Activated CD4-positive, alpha-beta T cell treated with anti-CD3 and anti-CD28 coated beads for 36 hours (primary cell): ENCODE results near the gene NEK7. TPM values are rescaled to one million over a fixed set of nuclear protein-coding genes. Genes with fewer than 3 reads are reported as not detected.

ENCODE experiments used
- ATAC-seq: fragments of 200-7000 bp; cut with Tn5 transposase; one replicate; pipeline ENCODE4 v1.10.0; 2021; ENCODE audit warnings: mild to moderate bottlenecking, moderate library complexity
- CTCF ChIA-PET: fragments of 350-600 bp; sonication (Branson Sonifier 250); formaldehyde crosslinking; loops from one replicate; lab custom pipeline; 2021; ENCODE audit warnings: antibody characterized with exemption; lab: Charles Lee
- POLR2A ChIA-PET: fragments of 350-600 bp; sonication (Branson Sonifier 250); formaldehyde crosslinking; loops from one replicate; lab custom pipeline; 2021; ENCODE audit warnings: antibody characterized with exemption, inconsistent platforms; lab: Charles Lee
- DNase-seq: peaks from one replicate; pipeline ENCODE4 v3.0.0-alpha.2; 2020
- H3K27ac Mint-ChIP-seq: one replicate; pipeline ENCODE4 v1.8.0; 2021; ENCODE audit warnings: mixed read lengths
- H3K27me3 Mint-ChIP-seq: one replicate; pipeline ENCODE4 v1.8.0; 2021; ENCODE audit warnings: mixed read lengths
- H3K36me3 Mint-ChIP-seq: one replicate; pipeline ENCODE4 v1.8.0; 2021; ENCODE audit warnings: low read depth, mixed read lengths
- H3K4me1 Mint-ChIP-seq: one replicate; pipeline ENCODE4 v1.8.0; 2021; ENCODE audit warnings: mixed read lengths
- H3K4me3 Mint-ChIP-seq: one replicate; pipeline ENCODE4 v1.8.0; 2021; ENCODE audit warnings: mild to moderate bottlenecking, moderate library complexity, mixed read lengths
- H3K9me3 Mint-ChIP-seq: one replicate; pipeline ENCODE4 v1.8.0; 2021; ENCODE audit warnings: low read depth, mixed read lengths
- intact Hi-C, 2 experiments: fragments of 100-400 bp; cut with DNase I in 1 of 2; cut with micrococcal nuclease in 1 of 2; formaldehyde crosslinking; loops; one replicate each; pipeline versions ENCODE4 v1.14.2 to v1.15.1; 2022 to 2024; cut with DNase I, micrococcal nuclease
- total RNA-seq, 2 experiments: library from RNA; stranded (reverse); gene quantifications; one replicate each; pipeline ENCODE4 v1.2.3, GENCODE V29; 2021

NEK7 gene
- total RNA-seq, 2 experiments from 2014 or later = 46.9 to 49.0 TPM

DNA sequence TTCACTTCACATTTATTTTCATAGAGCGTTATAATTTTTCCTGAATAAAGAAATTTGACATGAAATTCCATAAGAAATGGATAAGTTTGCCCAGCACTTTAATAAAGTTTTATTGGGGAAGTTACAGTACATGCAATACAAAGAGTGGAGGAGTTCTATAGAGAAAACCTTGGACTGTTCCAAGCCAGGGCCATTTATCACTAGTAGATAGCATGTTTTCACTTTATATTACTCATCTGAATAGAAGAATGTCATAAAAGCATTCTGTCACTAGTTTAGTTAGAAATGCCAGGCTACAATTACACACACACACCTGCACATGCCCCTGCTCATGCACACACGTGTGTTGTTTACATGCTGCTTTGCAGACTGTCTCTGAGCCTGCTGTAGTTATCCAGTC is 123.3 kb downstream of the NEK7 start:
- H3K4me3 Mint-ChIP-seq = no peak overlapping the region

DNA sequence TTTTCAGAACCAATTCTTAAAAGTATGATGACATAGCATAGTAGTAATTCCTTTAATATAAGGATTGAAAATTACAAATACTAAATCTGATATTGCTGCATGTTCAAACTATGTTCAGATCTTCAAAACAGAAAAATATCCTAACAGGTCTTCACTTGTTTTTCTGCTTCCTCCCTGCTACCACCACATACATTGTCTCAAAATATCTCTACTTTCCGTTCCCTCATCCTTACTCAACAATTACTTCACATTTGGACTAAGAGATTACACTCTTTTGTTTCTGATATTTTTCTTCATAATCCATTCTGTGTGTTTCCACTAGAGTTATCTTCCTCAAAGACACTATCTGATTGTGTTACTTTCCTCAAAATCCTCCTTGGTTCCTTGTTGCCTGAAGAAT is 125.1 kb downstream of the NEK7 start:
- no peaks in the 10 kb centered on the region for H3K9me3 Mint-ChIP-seq
- ChIA-PET CTCF (no interaction called here), POLR2A (no interaction called here)
- DNase-seq = no peak
- peaks cover 14% of the 10 kb centered on the region for H3K36me3 Mint-ChIP-seq
- H3K4me3 Mint-ChIP-seq = no peak overlapping the region
- no peak for ATAC-seq
- intact Hi-C loops = no loop called here
- no peaks in the 10 kb centered on the region for H3K27me3 Mint-ChIP-seq
- no peak overlapping the region for H3K27ac Mint-ChIP-seq
- peaks cover 3% of the 10 kb centered on the region for H3K4me1 Mint-ChIP-seq

More for the DNA sequence above, 123.3 kb downstream of the NEK7 start:
- Mint-ChIP-seq H3K4me1 (peaks cover 4% of the 10 kb centered on the region), H3K27me3 (no peaks in the 10 kb centered on the region), H3K27ac (no peak overlapping the region), H3K36me3 (peaks cover 8% of the 10 kb centered on the region), H3K9me3 (no peaks in the 10 kb centered on the region)
- ChIA-PET CTCF (no interaction called here), POLR2A (no interaction called here)
- intact Hi-C loops = no loop called here
- peak; percentile 30 for ATAC-seq
- DNase-seq = no peak

DNA sequence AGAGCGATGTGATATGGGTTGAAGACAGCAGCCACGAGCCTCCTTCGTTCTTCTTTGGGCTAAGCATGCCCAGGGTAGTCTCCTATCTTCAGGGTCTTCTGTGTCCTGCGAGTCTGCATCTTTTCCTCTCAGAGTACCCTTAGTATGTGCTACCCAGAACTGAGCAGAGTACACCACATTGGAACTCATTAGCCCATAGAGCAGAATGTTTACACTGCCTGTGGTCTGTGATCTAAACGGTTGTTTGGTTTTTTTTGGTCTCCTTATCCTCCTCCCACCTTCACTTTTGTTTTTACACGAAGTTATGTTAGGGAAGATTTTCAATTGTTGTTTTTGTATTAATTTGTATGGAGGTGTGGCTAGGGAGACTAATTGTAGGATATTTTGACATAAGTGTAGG is 126.4 kb downstream of the NEK7 start:
- no peaks in the 10 kb centered on the region for H3K27me3 Mint-ChIP-seq
- peaks cover 4% of the 10 kb centered on the region for H3K4me1 Mint-ChIP-seq
- POLR2A ChIA-PET = no interaction called here
- CTCF ChIA-PET = interaction anchor here (0.5 kb wide), 1 partner anchor 16 kb away, joined by 3 read pairs; no protein-coding TSS in a partner anchor
- H3K27ac Mint-ChIP-seq = no peak overlapping the region
- ATAC-seq (no peak), DNase-seq (no peak)
- no peaks in the 10 kb centered on the region for H3K9me3 Mint-ChIP-seq
- intact Hi-C loops = no loop called here
- H3K4me3 Mint-ChIP-seq = no peak overlapping the region
- H3K36me3 Mint-ChIP-seq = peaks cover 14% of the 10 kb centered on the region

DNA sequence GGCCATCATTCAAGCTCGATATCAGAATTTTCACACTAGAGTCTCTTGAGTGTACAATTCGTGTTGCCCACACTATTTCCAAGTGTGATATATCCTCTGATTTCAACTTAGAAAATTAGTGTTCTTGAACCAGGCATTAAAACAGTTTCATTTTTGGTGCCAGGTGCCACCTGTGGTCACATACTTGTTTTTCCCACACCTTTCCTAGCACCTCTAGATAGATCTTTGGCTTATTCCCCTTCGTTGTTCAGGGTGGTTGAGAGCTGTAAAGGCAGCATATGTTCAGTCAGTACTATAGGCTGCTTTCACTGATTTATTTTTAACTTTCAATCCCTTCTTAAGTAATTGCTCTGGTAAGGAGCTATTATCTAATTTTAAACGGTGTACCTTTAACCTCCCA is 131.1 kb downstream of the NEK7 start:
- Mint-ChIP-seq H3K9me3 (no peaks in the 10 kb centered on the region), H3K27me3 (no peaks in the 10 kb centered on the region), H3K27ac (no peak overlapping the region), H3K36me3 (peaks cover 7% of the 10 kb centered on the region), H3K4me1 (peaks cover 4% of the 10 kb centered on the region), H3K4me3 (no peak overlapping the region)
- POLR2A ChIA-PET = no interaction called here
- CTCF ChIA-PET = interaction anchor here (1.1 to 1.3 kb wide), 3 partner anchors 11 to 13 kb away, joined by 3 to 4 read pairs (median 4); no protein-coding TSS in a partner anchor
- intact Hi-C loops = no loop called here
- DNase-seq = no peak
- ATAC-seq = no peak

DNA sequence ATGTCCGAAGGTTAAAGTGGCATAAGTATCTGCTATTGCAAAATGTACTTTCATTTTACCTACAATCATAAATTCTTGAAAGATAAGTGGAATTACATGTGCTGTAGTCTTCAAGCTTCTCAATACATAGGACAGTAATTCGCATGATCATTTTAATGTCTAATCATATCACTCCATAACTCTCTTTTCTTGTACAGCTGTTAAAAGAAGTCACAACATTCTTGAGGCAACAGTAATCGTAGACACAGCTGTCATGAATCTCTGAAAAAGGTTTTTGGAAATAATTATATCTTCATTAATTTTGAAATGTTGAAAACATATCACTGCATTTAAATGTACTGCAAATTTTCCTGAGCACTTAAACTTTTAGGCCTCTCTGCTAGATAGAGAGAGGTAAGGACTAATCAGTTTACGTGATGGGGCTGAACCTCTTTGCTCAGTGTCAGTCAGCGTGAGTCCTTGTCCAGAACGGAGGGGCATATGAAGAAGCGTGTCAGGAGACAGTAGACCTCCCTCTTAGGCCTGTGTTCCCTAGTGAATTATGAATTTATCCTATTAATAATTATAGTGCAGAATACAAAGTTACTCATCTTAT is 133.4 kb downstream of the NEK7 start:
- ChIA-PET POLR2A (no interaction called here), CTCF (interaction anchor here (0.7 to 1.8 kb wide), 6 partner anchors 30 to 524 kb away, joined by 3 to 4 read pairs (median 4); no protein-coding TSS in a partner anchor)
- H3K9me3 Mint-ChIP-seq = no peaks in the 10 kb centered on the region
- no peak for DNase-seq
- H3K36me3 Mint-ChIP-seq = peaks cover 6% of the 10 kb centered on the region
- no peak for ATAC-seq
- H3K27ac Mint-ChIP-seq = no peak overlapping the region
- H3K4me3 Mint-ChIP-seq = no peak overlapping the region
- intact Hi-C loops = no loop called here
- H3K27me3 Mint-ChIP-seq = no peaks in the 10 kb centered on the region
- H3K4me1 Mint-ChIP-seq = peaks cover 4% of the 10 kb centered on the region

DNA sequence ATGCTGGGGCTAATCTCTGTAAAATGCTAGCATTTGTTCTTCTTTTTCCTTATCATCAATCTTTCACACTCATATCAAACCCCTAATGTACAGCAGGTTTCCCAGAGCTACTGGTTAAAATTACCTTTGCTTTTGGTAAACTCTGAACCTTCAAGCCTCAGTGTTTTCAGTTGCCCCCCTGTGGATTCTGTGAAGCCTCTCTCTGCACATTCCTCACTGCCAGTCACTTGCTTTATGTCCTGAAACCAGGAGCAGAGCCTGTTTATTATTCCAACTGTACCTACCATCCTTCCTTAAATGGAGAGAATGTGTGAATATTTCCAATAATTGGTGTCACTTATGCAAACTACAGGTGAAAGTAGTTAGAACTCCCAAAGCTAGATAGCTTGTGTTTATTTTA is 134.2 kb downstream of the NEK7 start:
- Mint-ChIP-seq H3K4me1 (peaks cover 4% of the 10 kb centered on the region), H3K27me3 (no peaks in the 10 kb centered on the region), H3K36me3 (peaks cover 9% of the 10 kb centered on the region), H3K9me3 (no peaks in the 10 kb centered on the region), H3K4me3 (no peak overlapping the region), H3K27ac (no peak overlapping the region)
- DNase-seq (no peak), ATAC-seq (no peak)
- ChIA-PET CTCF (interaction anchor here (1.0 to 1.2 kb wide), 3 partner anchors 30 to 190 kb away, joined by 3 to 4 read pairs (median 4); no protein-coding TSS in a partner anchor), POLR2A (no interaction called here)
- intact Hi-C loops = no loop called here

DNA sequence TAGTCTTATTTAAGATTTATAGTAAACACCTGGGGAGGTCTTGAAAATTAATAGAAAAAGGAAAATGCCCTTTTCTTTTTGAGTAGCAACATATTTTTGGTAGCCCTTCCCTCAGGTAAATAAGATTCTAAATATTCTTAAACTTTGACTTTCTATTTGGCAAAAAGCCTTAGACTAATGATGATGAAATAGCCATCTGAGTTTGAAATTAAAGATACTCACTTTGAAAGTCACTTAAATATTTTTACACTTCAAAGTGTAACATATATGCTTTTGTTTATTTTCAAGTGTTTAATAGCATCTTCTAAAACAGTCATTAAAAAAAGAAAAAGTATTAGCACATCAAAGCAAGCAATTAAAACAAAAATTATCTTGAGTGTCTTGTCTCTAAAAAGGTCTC is 135.1 kb downstream of the NEK7 start:
- Mint-ChIP-seq H3K27ac (no peak overlapping the region), H3K36me3 (peaks cover 6% of the 10 kb centered on the region), H3K4me1 (peaks cover 4% of the 10 kb centered on the region), H3K9me3 (no peaks in the 10 kb centered on the region), H3K4me3 (no peak overlapping the region), H3K27me3 (no peaks in the 10 kb centered on the region)
- CTCF ChIA-PET = no interaction called here
- POLR2A ChIA-PET = no interaction called here
- intact Hi-C loops = no loop called here
- no peak for ATAC-seq
- no peak for DNase-seq

DNA sequence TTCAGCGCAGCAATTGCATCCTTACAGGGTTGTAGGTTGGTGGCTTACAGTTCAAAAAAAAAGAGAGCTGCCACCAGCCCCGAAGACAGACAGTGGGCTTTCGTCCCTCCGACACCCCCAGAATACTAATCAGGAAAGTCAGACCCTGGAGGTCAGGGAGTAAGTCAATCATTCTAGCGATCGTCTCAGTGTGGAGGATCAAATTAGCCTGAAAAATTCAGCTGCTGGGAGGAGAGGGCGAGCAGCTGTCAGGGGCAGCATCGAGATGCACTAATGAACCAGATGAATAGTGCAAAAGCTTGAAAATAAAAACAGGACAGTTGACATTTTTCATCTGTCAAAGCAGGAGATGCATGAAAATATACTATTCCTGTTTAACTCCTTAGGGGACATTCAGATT is 138.4 kb downstream of the NEK7 start:
- Mint-ChIP-seq H3K27ac (no peak overlapping the region), H3K36me3 (peaks cover 19% of the 10 kb centered on the region), H3K27me3 (no peaks in the 10 kb centered on the region), H3K4me1 (peaks cover 3% of the 10 kb centered on the region), H3K9me3 (no peaks in the 10 kb centered on the region), H3K4me3 (no peak overlapping the region)
- ChIA-PET POLR2A (no interaction called here), CTCF (interaction anchor here (0.6 kb wide), 1 partner anchor 420 kb away, joined by 3 read pairs; no protein-coding TSS in a partner anchor)
- ATAC-seq (no peak), DNase-seq (no peak)
- intact Hi-C loops = no loop called here

DNA sequence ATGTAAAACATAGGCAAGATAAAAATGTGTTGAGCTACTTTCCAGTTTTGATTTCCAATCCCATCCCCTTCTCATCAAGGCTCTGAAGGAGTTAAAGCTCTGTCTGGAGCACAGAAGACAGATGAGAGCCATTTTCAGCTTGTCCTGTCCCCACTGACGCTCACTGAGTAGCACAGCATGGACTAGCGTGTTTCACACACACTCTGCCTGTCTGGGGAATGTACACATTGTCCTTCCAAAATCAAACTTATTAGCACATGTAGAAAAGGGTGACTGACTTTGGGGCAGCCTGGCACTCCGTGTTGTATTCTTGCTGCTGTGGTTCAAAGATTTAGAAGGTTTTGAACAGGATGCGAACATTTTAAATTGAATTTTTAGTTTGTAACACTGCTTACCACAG is 139.2 kb downstream of the NEK7 start:
- intact Hi-C loops = no loop called here
- H3K4me1 Mint-ChIP-seq = peaks cover 2% of the 10 kb centered on the region
- POLR2A ChIA-PET = no interaction called here
- ATAC-seq = no peak
- no peaks in the 10 kb centered on the region for H3K27me3 Mint-ChIP-seq
- H3K4me3 Mint-ChIP-seq = no peak overlapping the region
- no peaks in the 10 kb centered on the region for H3K9me3 Mint-ChIP-seq
- no peak for DNase-seq
- CTCF ChIA-PET = interaction anchor here (0.6 to 1.0 kb wide), 3 partner anchors 10 to 918 kb away, joined by 3 read pairs; no protein-coding TSS in a partner anchor
- H3K36me3 Mint-ChIP-seq = peaks cover 19% of the 10 kb centered on the region
- no peak overlapping the region for H3K27ac Mint-ChIP-seq

DNA sequence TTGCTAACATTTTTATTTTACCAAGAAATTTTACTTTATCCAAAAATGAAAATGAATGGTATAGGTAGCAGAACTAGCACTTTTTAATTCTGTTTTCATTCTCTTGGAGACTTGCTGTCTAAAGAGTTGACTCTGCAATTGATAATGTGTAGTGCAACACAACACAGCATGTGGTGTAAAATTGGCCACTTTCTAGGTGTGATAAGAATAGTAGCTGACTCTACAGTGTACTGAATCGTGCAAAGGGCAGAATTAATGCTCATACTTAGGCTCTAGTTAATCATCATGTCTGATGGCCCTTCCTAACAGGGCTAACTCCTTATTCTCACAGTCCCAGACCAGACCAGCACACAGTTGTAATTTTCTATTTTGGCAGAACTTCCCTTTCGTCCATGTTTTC is 140.5 kb downstream of the NEK7 start:
- Mint-ChIP-seq H3K9me3 (no peaks in the 10 kb centered on the region), H3K27me3 (no peaks in the 10 kb centered on the region), H3K36me3 (peaks cover 24% of the 10 kb centered on the region), H3K4me3 (no peak overlapping the region), H3K27ac (no peak overlapping the region), H3K4me1 (no peaks in the 10 kb centered on the region)
- ChIA-PET CTCF (no interaction called here), POLR2A (no interaction called here)
- DNase-seq (no peak), ATAC-seq (no peak)
- intact Hi-C loops = no loop called here

DNA sequence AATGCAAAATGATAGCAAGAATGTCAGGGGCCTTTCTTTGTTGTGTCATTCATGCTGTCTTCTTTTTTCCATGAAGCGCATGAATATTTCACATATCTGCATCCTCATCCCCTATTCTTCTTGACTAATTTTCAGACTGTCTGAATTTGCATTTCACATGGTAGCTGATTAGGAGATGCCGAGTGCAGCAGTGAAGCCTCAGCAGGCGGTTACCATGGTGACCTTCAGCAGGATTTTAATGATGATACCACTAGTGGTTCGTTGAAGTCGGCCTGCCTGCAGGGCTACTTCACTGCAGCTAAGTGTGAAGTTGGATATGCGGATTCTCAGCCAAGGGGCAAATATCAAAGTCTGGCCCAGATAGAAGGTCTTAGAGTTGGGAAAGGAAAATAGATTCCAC is 141.8 kb downstream of the NEK7 start:
- Mint-ChIP-seq H3K27me3 (no peaks in the 10 kb centered on the region), H3K9me3 (no peaks in the 10 kb centered on the region), H3K27ac (no peak overlapping the region), H3K36me3 (peaks cover 26% of the 10 kb centered on the region), H3K4me1 (no peaks in the 10 kb centered on the region), H3K4me3 (no peak overlapping the region)
- ChIA-PET POLR2A (no interaction called here), CTCF (interaction anchor here (0.8 to 1.5 kb wide), 2 partner anchors 14 to 23 kb away, joined by 3 to 4 read pairs; no protein-coding TSS in a partner anchor)
- DNase-seq = no peak
- intact Hi-C loops = no loop called here
- no peak for ATAC-seq

DNA sequence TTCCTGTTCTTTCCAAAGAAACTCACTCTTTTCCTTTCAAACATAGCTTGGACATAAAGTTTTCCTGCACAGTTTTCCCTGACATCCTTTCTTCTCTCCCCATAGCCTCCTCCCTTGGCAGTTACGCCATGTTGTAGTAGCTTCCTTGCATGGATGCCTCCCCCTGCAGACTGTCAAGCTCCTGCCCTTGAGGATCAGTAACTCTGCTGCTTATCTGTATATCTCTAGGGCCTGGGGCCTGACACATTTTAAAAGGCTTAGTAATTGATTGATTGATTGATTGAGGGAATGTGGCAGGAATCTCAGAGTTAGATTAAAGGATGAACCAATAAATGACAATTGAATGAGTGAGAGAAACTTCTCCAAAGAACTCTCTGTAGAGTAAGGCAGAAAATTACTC is 143.7 kb downstream of the NEK7 start:
- H3K9me3 Mint-ChIP-seq = no peaks in the 10 kb centered on the region
- H3K27ac Mint-ChIP-seq = no peak overlapping the region
- CTCF ChIA-PET = interaction anchor here (1.0 to 1.5 kb wide), 2 partner anchors 13 to 21 kb away, joined by 3 read pairs; no protein-coding TSS in a partner anchor
- H3K27me3 Mint-ChIP-seq = no peaks in the 10 kb centered on the region
- no peak overlapping the region for H3K4me3 Mint-ChIP-seq
- POLR2A ChIA-PET = no interaction called here
- ATAC-seq (no peak), DNase-seq (no peak)
- H3K36me3 Mint-ChIP-seq = peaks cover 26% of the 10 kb centered on the region
- intact Hi-C loops = no loop called here
- no peaks in the 10 kb centered on the region for H3K4me1 Mint-ChIP-seq
